PC-3 (cell line): ENCODE results near the gene BPHL. TPM values are rescaled to one million over a fixed set of nuclear protein-coding genes. Genes with fewer than 3 reads are reported as not detected.

Experiments
- ATAC-seq: fragments of 200-7000 bp; cut with Tn5 transposase; 2 replicates; pipeline ENCODE4 v1.9.1; 2020; ENCODE audit warnings: mild to moderate bottlenecking, moderate library complexity
- BruUV-seq: library from RNA; stranded (reverse); fragments of 400-500 nt; replicated peaks from 2 replicates; lab custom pipeline; 2021; lab: Mats Ljungman, UMichigan
- CTCF ChIA-PET: fragments of 300-600 bp; sonication (Branson Sonifier 250); formaldehyde crosslinking; loops from one replicate; lab custom pipeline; 2022; ENCODE audit warnings: antibody characterized with exemption; lab: Charles Lee
- POLR2A ChIA-PET: fragments of 300-600 bp; sonication (Branson Sonifier 250); formaldehyde crosslinking; loops from one replicate; lab custom pipeline; 2022; ENCODE audit warnings: antibody characterized with exemption; ENCODE audit not compliant: unreplicated experiment; lab: Charles Lee
- DNase-seq: peaks from one replicate; pipeline ENCODE4 v3.0.0-alpha.2; 2015
- H2AFZ ChIP-seq: fragments of 300-600 bp; sonication (generic); 2 replicates; pipeline ENCODE4 v1.6.0; 2016; ENCODE audit warnings: antibody characterized with exemption, low read length
- H3F3A ChIP-seq: fragments of 300-600 bp; sonication (generic); one replicate; pipeline ENCODE4 v1.6.0; 2017; ENCODE audit warnings: antibody characterized with exemption, low read length, control low read depth, mild to moderate bottlenecking; ENCODE audit not compliant: unreplicated experiment
- H3K27ac ChIP-seq: fragments of 300-600 bp; sonication (generic); 2 replicates; pipeline ENCODE4 v1.5.1; 2016; ENCODE audit warnings: mild to moderate bottlenecking, low read length
- H3K27me3 ChIP-seq: fragments of 300-600 bp; sonication (generic); 2 replicates; pipeline ENCODE4 v1.6.1; 2016; ENCODE audit warnings: low read length, mixed read lengths
- H3K36me3 ChIP-seq: fragments of 300-600 bp; sonication (generic); 2 replicates; pipeline ENCODE4 v1.6.1; 2016; ENCODE audit warnings: low read depth, mixed run types, low read length, mixed read lengths
- H3K4me1 ChIP-seq: fragments of 300-600 bp; sonication (generic); 2 replicates; pipeline ENCODE4 v1.5.1; 2016; ENCODE audit warnings: low read length; ENCODE audit not compliant: insufficient read depth
- H3K4me2 ChIP-seq: fragments of 300-600 bp; sonication (generic); 2 replicates; pipeline ENCODE4 v1.6.0; 2016; ENCODE audit warnings: low read length
- H3K4me3 ChIP-seq: fragments of 300-600 bp; sonication (generic); 2 replicates; pipeline ENCODE4 v1.5.1; 2016; ENCODE audit warnings: mild to moderate bottlenecking, low read length, mixed read lengths
- H3K79me2 ChIP-seq: fragments of 300-600 bp; sonication (generic); 2 replicates; pipeline ENCODE4 v1.6.1; 2017; ENCODE audit warnings: low read length, mixed read lengths
- H3K9ac ChIP-seq: fragments of 300-600 bp; sonication (generic); 2 replicates; pipeline ENCODE4 v1.6.0; 2016; ENCODE audit warnings: mild to moderate bottlenecking, low read length
- H3K9me2 ChIP-seq: fragments of 300-600 bp; sonication (generic); replicated peaks from 2 replicates; pipeline ENCODE4 v1.6.1; 2016; ENCODE audit warnings: mixed run types, low read length, mixed read lengths
- H3K9me3 ChIP-seq: fragments of 300-600 bp; sonication (generic); 2 replicates; pipeline ENCODE4 v1.6.1; 2016; ENCODE audit warnings: low read length, mixed read lengths
- H4K20me1 ChIP-seq: fragments of 300-600 bp; sonication (generic); 2 replicates; pipeline ENCODE4 v1.6.1; 2016; ENCODE audit warnings: low read length, mixed read lengths
- EZH2 ChIP-seq: fragments of 300-600 bp; sonication (generic); IDR thresholded peaks from one replicate; pipeline ENCODE4 v1.6.1; 2017; ENCODE audit warnings: antibody characterized with exemption, mild to moderate bottlenecking, low read length; ENCODE audit not compliant: unreplicated experiment
- EZH2phosphoT487 ChIP-seq: fragments of 300-600 bp; sonication (generic); IDR thresholded peaks from 2 replicates; pipeline ENCODE4 v1.6.1; 2018; ENCODE audit warnings: mild to moderate bottlenecking, antibody characterized with exemption, low read length, borderline replicate concordance
- intact Hi-C: fragments of 100-400 bp; cut with micrococcal nuclease; formaldehyde crosslinking; loops from 2 replicates; pipeline ENCODE4 v1.9.0; 2023
- total RNA-seq: library from RNA; depleted of rRNA; stranded (reverse); fragments of >200 nt; gene quantifications from 2 replicates; pipeline ENCODE4 v1.2.3, GENCODE V29; 2014
- TF ChIP-seq, protein P1 (sequence below): fragments of 300-600 bp; sonication (generic); conservative IDR thresholded peaks from 2 replicates; pipeline ENCODE4 v1.5.1; 2017; ENCODE audit warnings: antibody characterized with exemption, low read depth, mild to moderate bottlenecking, low read length

BPHL gene
- total RNA-seq, 1 experiment from 2014 or later, result 15.8 TPM

DNA sequence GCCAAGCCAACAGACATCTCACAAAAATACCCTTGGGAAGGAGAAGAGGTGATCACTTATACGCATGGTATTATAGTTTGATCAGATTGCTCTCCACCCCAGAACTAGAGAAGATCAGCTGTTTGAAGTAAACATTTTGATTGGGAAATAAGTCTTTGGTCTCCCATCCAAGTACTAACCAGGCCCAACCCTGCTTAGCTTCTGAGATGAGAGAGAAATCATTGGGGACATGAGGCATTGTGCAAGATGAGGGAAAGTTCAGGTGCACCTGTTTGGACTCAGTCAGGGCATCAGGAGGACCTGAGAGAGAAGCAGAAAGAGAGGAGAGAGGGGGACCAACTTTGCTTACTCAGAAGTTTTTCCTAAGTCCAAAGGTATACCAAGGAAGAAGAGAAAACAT is 38.8 kb upstream of the BPHL start:
- Histone ChIP-seq H3K4me1 (peaks cover 13% of the 10 kb centered on the region), H3K27ac (no peak overlapping the region), H3K4me3 (no peak overlapping the region), H4K20me1 (no peaks in the 10 kb centered on the region; the same call in 1 of the 2 replicates), H3K9me3 (no peaks in the 10 kb centered on the region), H3K27me3 (no peaks in the 10 kb centered on the region), H3K79me2 (peaks cover 28% of the 10 kb centered on the region), H3K36me3 (peaks cover 48% of the 10 kb centered on the region), H3F3A (no peaks in the 10 kb centered on the region), H3K4me2 (no peak overlapping the region), H2AFZ (no peak overlapping the region), H3K9ac (no peak overlapping the region), H3K9me2 (no peaks in the 10 kb centered on the region)
- TF ChIP-seq, protein P1, sequence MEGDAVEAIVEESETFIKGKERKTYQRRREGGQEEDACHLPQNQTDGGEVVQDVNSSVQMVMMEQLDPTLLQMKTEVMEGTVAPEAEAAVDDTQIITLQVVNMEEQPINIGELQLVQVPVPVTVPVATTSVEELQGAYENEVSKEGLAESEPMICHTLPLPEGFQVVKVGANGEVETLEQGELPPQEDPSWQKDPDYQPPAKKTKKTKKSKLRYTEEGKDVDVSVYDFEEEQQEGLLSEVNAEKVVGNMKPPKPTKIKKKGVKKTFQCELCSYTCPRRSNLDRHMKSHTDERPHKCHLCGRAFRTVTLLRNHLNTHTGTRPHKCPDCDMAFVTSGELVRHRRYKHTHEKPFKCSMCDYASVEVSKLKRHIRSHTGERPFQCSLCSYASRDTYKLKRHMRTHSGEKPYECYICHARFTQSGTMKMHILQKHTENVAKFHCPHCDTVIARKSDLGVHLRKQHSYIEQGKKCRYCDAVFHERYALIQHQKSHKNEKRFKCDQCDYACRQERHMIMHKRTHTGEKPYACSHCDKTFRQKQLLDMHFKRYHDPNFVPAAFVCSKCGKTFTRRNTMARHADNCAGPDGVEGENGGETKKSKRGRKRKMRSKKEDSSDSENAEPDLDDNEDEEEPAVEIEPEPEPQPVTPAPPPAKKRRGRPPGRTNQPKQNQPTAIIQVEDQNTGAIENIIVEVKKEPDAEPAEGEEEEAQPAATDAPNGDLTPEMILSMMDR, result no peak
- TF ChIP-seq EZH2 (no peak), EZH2phosphoT487 (no peak)
- ChIA-PET POLR2A (no interaction called here), CTCF (no interaction called here)
- intact Hi-C loops, result no loop called here
- ATAC-seq, result no peak
- no TSS peak for BruUV-seq
- DNase-seq, result no peak

DNA sequence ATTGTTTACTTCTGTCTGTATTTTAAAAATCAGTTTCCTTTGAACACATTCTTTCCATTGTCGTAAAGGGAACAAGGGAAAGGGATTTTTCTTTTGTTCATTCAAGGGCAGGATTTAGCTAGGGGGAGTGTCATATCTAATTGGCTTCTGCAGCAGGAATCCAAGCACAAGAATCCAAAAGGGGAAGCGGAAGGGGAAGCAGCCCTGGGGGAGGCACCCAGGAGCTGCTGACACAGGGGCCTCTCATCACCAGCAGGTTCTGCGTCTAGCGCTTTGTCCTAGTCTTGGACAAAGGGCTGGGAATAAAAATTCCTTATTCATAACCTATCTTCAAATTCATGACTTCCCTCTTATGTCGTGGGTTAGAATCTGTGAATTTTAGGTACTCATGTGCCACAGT is 36.6 kb upstream of the BPHL start:
- H3K9ac ChIP-seq, result no peak overlapping the region
- no peaks in the 10 kb centered on the region for H3K4me1 ChIP-seq
- intact Hi-C loops, result no loop called here
- ATAC-seq (no peak), DNase-seq (no peak)
- H3K9me3 ChIP-seq, result no peaks in the 10 kb centered on the region
- H3K9me2 ChIP-seq, result no peaks in the 10 kb centered on the region
- ChIA-PET CTCF (no interaction called here), POLR2A (interaction anchor here (0.6 kb wide), 1 partner anchor 155 kb away, joined by 11 read pairs; no protein-coding TSS in a partner anchor)
- no TSS peak for BruUV-seq
- no peak overlapping the region for H3K4me3 ChIP-seq
- no peak overlapping the region for H3K27ac ChIP-seq
- H3K27me3 ChIP-seq, result no peaks in the 10 kb centered on the region
- TF ChIP-seq, protein P1, result no peak
- no peak for TF ChIP-seq EZH2phosphoT487
- no peak for TF ChIP-seq EZH2
- no peak overlapping the region for H3K4me2 ChIP-seq
- H3F3A ChIP-seq, result no peaks in the 10 kb centered on the region
- 0 out of 2 replicates have a peak, but pooled peaks cover 7% of the 10 kb centered on the region for H3K79me2 ChIP-seq
- no peaks in the 10 kb centered on the region for H4K20me1 ChIP-seq
- peaks cover 58% of the 10 kb centered on the region for H3K36me3 ChIP-seq
- no peak overlapping the region for H2AFZ ChIP-seq

DNA sequence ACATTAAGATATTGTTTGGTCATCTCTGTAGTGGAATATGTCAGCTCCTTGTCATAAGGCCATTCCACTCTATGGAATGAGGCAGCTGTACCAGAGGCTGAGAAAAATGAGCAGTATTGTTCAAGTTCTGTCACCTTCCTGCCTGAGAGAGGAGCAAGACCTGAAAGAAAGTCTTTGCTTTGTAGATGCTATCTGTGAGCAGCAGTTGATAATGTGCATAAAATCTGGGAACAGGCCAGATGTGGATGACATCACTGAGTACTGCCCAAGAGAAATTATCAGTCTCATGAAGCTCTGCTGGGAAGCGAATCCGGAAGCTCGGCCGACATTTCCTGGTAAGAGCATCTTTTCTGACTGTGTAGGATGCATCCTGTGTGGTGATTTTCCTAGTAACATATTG is 33.4 kb upstream of the BPHL start:
- no peaks in the 10 kb centered on the region for H3K9me3 ChIP-seq
- peaks cover 55% of the 10 kb centered on the region for H3K36me3 ChIP-seq
- no peaks in the 10 kb centered on the region for H3K27me3 ChIP-seq
- intact Hi-C loops, result no loop called here
- no peaks in the 10 kb centered on the region for H3K9me2 ChIP-seq
- no peaks in the 10 kb centered on the region for H3K79me2 ChIP-seq
- TF ChIP-seq EZH2 (no peak), EZH2phosphoT487 (no peak)
- TF ChIP-seq, protein P1, result no peak
- ChIA-PET CTCF (no interaction called here), POLR2A (no interaction called here)
- no TSS peak for BruUV-seq
- no peak overlapping the region for H3K4me3 ChIP-seq
- H3K27ac ChIP-seq, result no peak overlapping the region
- DNase-seq (no peak), ATAC-seq (no peak)
- no peak overlapping the region for H3K9ac ChIP-seq
- H3K4me2 ChIP-seq, result no peak overlapping the region
- H3F3A ChIP-seq, result no peaks in the 10 kb centered on the region
- no peak overlapping the region for H2AFZ ChIP-seq
- H4K20me1 ChIP-seq, result no peaks in the 10 kb centered on the region
- no peaks in the 10 kb centered on the region for H3K4me1 ChIP-seq
